ENCODE results near the gene IFT88. TPM values are rescaled to one million over a fixed set of nuclear protein-coding genes. Genes with fewer than 3 reads are reported as not detected.

IFT88 gene
- total RNA-seq, 2 experiments from 2014 or later = 9.0 to 9.5 TPM

GRCh38 chr13:20647758-20648157 lies 80.8 kb downstream of the IFT88 start:
- H3K4me1 Mint-ChIP-seq (ENCODE audit: low read depth) = no peaks in the 10 kb centered on the region
- TF ChIP-seq, protein P1, sequence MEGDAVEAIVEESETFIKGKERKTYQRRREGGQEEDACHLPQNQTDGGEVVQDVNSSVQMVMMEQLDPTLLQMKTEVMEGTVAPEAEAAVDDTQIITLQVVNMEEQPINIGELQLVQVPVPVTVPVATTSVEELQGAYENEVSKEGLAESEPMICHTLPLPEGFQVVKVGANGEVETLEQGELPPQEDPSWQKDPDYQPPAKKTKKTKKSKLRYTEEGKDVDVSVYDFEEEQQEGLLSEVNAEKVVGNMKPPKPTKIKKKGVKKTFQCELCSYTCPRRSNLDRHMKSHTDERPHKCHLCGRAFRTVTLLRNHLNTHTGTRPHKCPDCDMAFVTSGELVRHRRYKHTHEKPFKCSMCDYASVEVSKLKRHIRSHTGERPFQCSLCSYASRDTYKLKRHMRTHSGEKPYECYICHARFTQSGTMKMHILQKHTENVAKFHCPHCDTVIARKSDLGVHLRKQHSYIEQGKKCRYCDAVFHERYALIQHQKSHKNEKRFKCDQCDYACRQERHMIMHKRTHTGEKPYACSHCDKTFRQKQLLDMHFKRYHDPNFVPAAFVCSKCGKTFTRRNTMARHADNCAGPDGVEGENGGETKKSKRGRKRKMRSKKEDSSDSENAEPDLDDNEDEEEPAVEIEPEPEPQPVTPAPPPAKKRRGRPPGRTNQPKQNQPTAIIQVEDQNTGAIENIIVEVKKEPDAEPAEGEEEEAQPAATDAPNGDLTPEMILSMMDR (IDR thresholded peaks at IDR 0.05) = no peak
- no peak for DNase-seq
- Histone ChIP-seq H3K4me1 (ENCODE audit: insufficient read depth, low read length) (no peaks in the 10 kb centered on the region), H3K27me3 (ENCODE audit: control insufficient read depth in 1 of 2, insufficient read depth in 2 of 2, low read length in 2 of 2) (no peaks in the 10 kb centered on the region), H3K9me3 (ENCODE audit: control insufficient read depth in 1 of 2, insufficient read depth in 1 of 2, low read length in 2 of 2) (no peaks in the 10 kb centered on the region), H3K36me3 (ENCODE audit: insufficient read depth, low read length) (no peaks in the 10 kb centered on the region), H3K4me3 (ENCODE audit: low read length) (no peak overlapping the region), H3K27ac (ENCODE audit: low read depth in 1 of 2, low read length in 2 of 2) (no peak overlapping the region)
- H3K9me3 Mint-ChIP-seq = peaks cover 2% of the 10 kb centered on the region
- no peak overlapping the region for H3K27ac Mint-ChIP-seq
- H3K27me3 Mint-ChIP-seq = no peaks in the 10 kb centered on the region
- ChIA-PET POLR2A (no interaction called here), CTCF (no interaction called here)
- no peak overlapping the region for H3K4me3 Mint-ChIP-seq
- intact Hi-C loops (cut with DNase I, micrococcal nuclease) = no loop called here
- ATAC-seq (ENCODE audit: poor library complexity) = no peak
- peaks cover 27% of the 10 kb centered on the region for H3K36me3 Mint-ChIP-seq (ENCODE audit: low read depth)

DNA sequence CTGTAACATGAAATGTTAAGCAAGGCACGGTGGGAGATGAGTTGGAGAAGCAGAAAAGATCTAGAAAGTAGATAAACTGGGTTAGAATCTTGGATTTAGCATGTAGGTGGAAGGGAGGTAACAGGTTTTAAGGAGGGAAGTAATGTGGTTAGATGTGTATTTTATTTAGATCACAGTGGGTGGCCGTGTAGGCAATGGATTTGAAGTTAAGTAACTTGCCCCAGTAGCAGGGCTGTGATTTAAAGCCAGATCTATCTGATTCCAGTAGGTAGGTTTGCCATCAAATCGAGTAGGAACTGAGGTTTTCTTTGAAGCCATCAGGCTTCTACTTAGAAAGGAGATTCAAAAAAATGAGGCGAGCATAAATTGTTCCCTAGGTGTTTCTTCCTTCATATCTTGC lies 86.0 kb downstream of the IFT88 start:
- no peaks in the 10 kb centered on the region for H3K27me3 Mint-ChIP-seq
- CTCF ChIA-PET = no interaction called here
- no peaks in the 10 kb centered on the region for H3K4me1 ChIP-seq (ENCODE audit: insufficient read depth, low read length)
- intact Hi-C loops (cut with DNase I, micrococcal nuclease) = no loop called here
- H3K27me3 ChIP-seq (ENCODE audit: control insufficient read depth in 1 of 2, insufficient read depth in 2 of 2, low read length in 2 of 2) = no peaks in the 10 kb centered on the region
- H3K4me3 Mint-ChIP-seq = no peak overlapping the region
- POLR2A ChIA-PET = no interaction called here
- H3K36me3 Mint-ChIP-seq (ENCODE audit: low read depth) = peaks cover 12% of the 10 kb centered on the region
- no peak overlapping the region for H3K4me3 ChIP-seq (ENCODE audit: low read length)
- H3K9me3 Mint-ChIP-seq = no peaks in the 10 kb centered on the region
- TF ChIP-seq, protein P1 (IDR thresholded peaks at IDR 0.05) = no peak
- H3K9me3 ChIP-seq (ENCODE audit: control insufficient read depth in 1 of 2, insufficient read depth in 1 of 2, low read length in 2 of 2) = no peaks in the 10 kb centered on the region
- no peak overlapping the region for H3K27ac Mint-ChIP-seq
- ATAC-seq (ENCODE audit: poor library complexity) (no peak), DNase-seq (no peak)
- no peaks in the 10 kb centered on the region for H3K4me1 Mint-ChIP-seq (ENCODE audit: low read depth)
- no peak overlapping the region for H3K27ac ChIP-seq (ENCODE audit: low read depth in 1 of 2, low read length in 2 of 2)
- H3K36me3 ChIP-seq (ENCODE audit: insufficient read depth, low read length) = no peaks in the 10 kb centered on the region

DNA sequence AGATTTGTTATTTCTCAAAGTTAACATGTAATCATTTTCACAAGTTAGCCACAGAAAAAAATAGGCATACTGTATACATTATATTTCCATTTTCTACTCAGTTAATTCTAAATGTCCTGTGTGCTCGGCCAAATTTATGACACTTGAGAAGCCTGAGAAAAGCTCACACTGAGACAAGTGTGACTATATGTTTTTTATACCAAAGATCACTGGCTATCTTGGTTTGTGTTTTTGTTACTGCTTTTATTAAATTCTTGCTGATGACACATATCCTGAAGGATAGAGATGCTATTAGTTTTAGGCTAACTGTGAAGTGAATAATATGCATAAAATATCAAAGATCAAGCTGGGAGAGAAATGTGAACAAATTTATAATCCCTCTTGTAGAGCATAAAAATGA lies 87.2 kb downstream of the IFT88 start:
- TF ChIP-seq, protein P1 (IDR thresholded peaks at IDR 0.05) = no peak
- Histone ChIP-seq H3K27me3 (ENCODE audit: control insufficient read depth in 1 of 2, insufficient read depth in 2 of 2, low read length in 2 of 2) (no peaks in the 10 kb centered on the region), H3K4me3 (ENCODE audit: low read length) (no peak overlapping the region), H3K36me3 (ENCODE audit: insufficient read depth, low read length) (no peaks in the 10 kb centered on the region), H3K4me1 (ENCODE audit: insufficient read depth, low read length) (no peaks in the 10 kb centered on the region), H3K27ac (ENCODE audit: low read depth in 1 of 2, low read length in 2 of 2) (no peak overlapping the region), H3K9me3 (ENCODE audit: control insufficient read depth in 1 of 2, insufficient read depth in 1 of 2, low read length in 2 of 2) (no peaks in the 10 kb centered on the region)
- H3K4me3 Mint-ChIP-seq = no peak overlapping the region
- intact Hi-C loops (cut with DNase I, micrococcal nuclease) = no loop called here
- H3K9me3 Mint-ChIP-seq = no peaks in the 10 kb centered on the region
- POLR2A ChIA-PET = no interaction called here
- CTCF ChIA-PET = no interaction called here
- no peaks in the 10 kb centered on the region for H3K4me1 Mint-ChIP-seq (ENCODE audit: low read depth)
- DNase-seq (no peak), ATAC-seq (ENCODE audit: poor library complexity) (no peak)
- H3K27me3 Mint-ChIP-seq = no peaks in the 10 kb centered on the region
- peaks cover 24% of the 10 kb centered on the region for H3K36me3 Mint-ChIP-seq (ENCODE audit: low read depth)
- H3K27ac Mint-ChIP-seq = no peak overlapping the region

All from CD4-positive, alpha-beta T cell (primary cell).